ENCODE measurements around the gene HIF3A.
"Not testable (repeated sequence)": the region's sequence is repeated elsewhere in the genome, so short reads cannot be mapped to it uniquely, and the experiment has no call there.

- TF ChIP-seq, protein P1, sequence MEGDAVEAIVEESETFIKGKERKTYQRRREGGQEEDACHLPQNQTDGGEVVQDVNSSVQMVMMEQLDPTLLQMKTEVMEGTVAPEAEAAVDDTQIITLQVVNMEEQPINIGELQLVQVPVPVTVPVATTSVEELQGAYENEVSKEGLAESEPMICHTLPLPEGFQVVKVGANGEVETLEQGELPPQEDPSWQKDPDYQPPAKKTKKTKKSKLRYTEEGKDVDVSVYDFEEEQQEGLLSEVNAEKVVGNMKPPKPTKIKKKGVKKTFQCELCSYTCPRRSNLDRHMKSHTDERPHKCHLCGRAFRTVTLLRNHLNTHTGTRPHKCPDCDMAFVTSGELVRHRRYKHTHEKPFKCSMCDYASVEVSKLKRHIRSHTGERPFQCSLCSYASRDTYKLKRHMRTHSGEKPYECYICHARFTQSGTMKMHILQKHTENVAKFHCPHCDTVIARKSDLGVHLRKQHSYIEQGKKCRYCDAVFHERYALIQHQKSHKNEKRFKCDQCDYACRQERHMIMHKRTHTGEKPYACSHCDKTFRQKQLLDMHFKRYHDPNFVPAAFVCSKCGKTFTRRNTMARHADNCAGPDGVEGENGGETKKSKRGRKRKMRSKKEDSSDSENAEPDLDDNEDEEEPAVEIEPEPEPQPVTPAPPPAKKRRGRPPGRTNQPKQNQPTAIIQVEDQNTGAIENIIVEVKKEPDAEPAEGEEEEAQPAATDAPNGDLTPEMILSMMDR (IDR thresholded peaks at IDR 0.05): not testable (repeated sequence)
- TF ChIP-seq JUNB (IDR thresholded peaks at IDR 0.05); HDAC2 (IDR thresholded peaks at IDR 0.05); POLR2A (IDR thresholded peaks at IDR 0.05; ENCODE audit: low read length); CHD2 (IDR thresholded peaks at IDR 0.05; ENCODE audit: low read length, partially characterized antibody): not testable (repeated sequence)
Measured at GRCh38 chr19:46375476-46376067, 78.7 kb downstream of the HIF3A start.

All from A549 (cell line).